Upper lobe of left lung (tissue), 6 donors: ENCODE data around the gene CSF3. TPM values are rescaled to one million over a fixed set of nuclear protein-coding genes. Genes with fewer than 3 reads are reported as not detected.

Source experiments
- ATAC-seq, 2 donors: fragments of 200-7000 bp; cut with Tn5 transposase; one replicate each; pipeline ENCODE4 v1.9.1; 2022; ENCODE audit warnings: mild to moderate bottlenecking in 2 of 2, moderate library complexity in 2 of 2; ENCODE audit not compliant: low FRiP score in 2 of 2
- DNase-seq, 2 donors: peaks; one replicate each; pipeline ENCODE4 v3.0.0-alpha.2; 2019 to 2020
- H3K27ac ChIP-seq, 4 donors: fragments of 200-600 bp; sonication (generic); one replicate each; pipeline ENCODE4 v1.5.1; 2016 to 2019
- H3K27me3 ChIP-seq, 4 donors: fragments of 200-600 bp; sonication (generic); one replicate each; pipeline ENCODE4 v1.5.1; 2017 to 2019
- H3K36me3 ChIP-seq, 4 donors: fragments of 200-600 bp; sonication (generic); one replicate each; pipeline ENCODE4 v1.5.1; 2016 to 2019
- H3K4me1 ChIP-seq, 4 donors: fragments of 200-600 bp; sonication (generic); one replicate each; pipeline ENCODE4 v1.5.1; 2018 to 2019
- H3K4me3 ChIP-seq, 4 donors: fragments of 200-600 bp; sonication (generic); one replicate each; pipeline ENCODE4 v1.5.1; 2017 to 2019; ENCODE audit warnings: mild to moderate bottlenecking in 2 of 4, moderate library complexity in 1 of 4
- H3K9me3 ChIP-seq, 4 donors: fragments of 200-600 bp; sonication (generic); one replicate each; pipeline ENCODE4 v1.5.1; 2018 to 2019
- CTCF ChIP-seq, 6 experiments: fragments of 450-650 bp in 4 of 6; fragments of 200-600 bp in 2 of 6; sonication (generic) in 2 of 6; IDR thresholded peaks; one replicate each; pipeline ENCODE4 v1.5.1; 2016 to 2019; ENCODE audit warnings: antibody characterized with exemption in 6 of 6
- EP300 ChIP-seq, 4 donors: sonication (generic); formaldehyde crosslinking; IDR thresholded peaks; one replicate each; pipeline ENCODE4 v1.5.1; 2017; ENCODE audit warnings: antibody characterized with exemption in 4 of 4, control low read depth in 2 of 4
- POLR2A ChIP-seq, 4 donors: fragments of 450-650 bp; IDR thresholded peaks; one replicate each; pipeline ENCODE4 v1.5.1; 2016 to 2017; ENCODE audit warnings: antibody characterized with exemption in 4 of 4, mild to moderate bottlenecking in 2 of 4
- POLR2AphosphoS5 ChIP-seq, 2 donors: sonication (generic); formaldehyde crosslinking; IDR thresholded peaks; one replicate each; pipeline ENCODE4 v1.5.1; 2017; ENCODE audit warnings: antibody characterized with exemption in 2 of 2
- WGBS, 2 donors: methylation state at CpG; one replicate each; pipeline ENCODE4 v1.1.5; 2017 to 2018; 5-methylcytosine and 5-hydroxymethylcytosine counted together
- total RNA-seq, 6 donors: library from RNA; depleted of rRNA in 4 of 6; stranded (reverse); fragments of >200 nt in 4 of 6; gene quantifications; one replicate each; pipeline versions ENCODE4 v1.1.0 to v1.2.1, GENCODE V29; 2016 to 2021
- donor health status: DM: no; HTN: no; CAD: no; lungs with moderate emphysema.
- donor health status: DM: no; HTN: yes; CAD: no; lungs with severe emphysema.

CSF3 gene
- total RNA-seq, 6 donors from 2014 or later, result 1.6 to 14.4 (median 2.7) TPM

- Histone ChIP-seq H3K27me3 (no peaks in the 10 kb centered on the region), H3K36me3 (peaks cover 27 to 86% (median 71%) of the 10 kb centered on the region in 4 donors), H3K9me3 (no peaks in the 10 kb centered on the region), H3K4me1 (no peaks in the 10 kb centered on the region), H3K27ac (no peak overlapping the region), H3K4me3 (no peak overlapping the region)
- no peak for DNase-seq
- 87 to 93% methylated on average over 17 to 23 of the region's 23 CpGs for WGBS, 2 donors
- ATAC-seq, result peak in 1 of 2 donors; percentile 26
- TF ChIP-seq POLR2AphosphoS5 (IDR thresholded peaks at IDR 0.05) (no peak), POLR2A (IDR thresholded peaks at IDR 0.05) (no peak), CTCF (IDR thresholded peaks at IDR 0.05) (no peak), EP300 (IDR thresholded peaks at IDR 0.05) (no peak)
These were observed 17.4 kb downstream of the CSF3 start for GRCh38 chr17:40032322-40033320.

GRCh38 chr17:40033339-40033738, 18.1 kb downstream of the CSF3 start:
- Histone ChIP-seq H3K27me3 (no peaks in the 10 kb centered on the region), H3K9me3 (no peaks in the 10 kb centered on the region), H3K4me1 (peaks cover 2 to 4% (median 2%) of the 10 kb centered on the region in 4 donors), H3K27ac (no peak overlapping the region), H3K4me3 (no peak overlapping the region), H3K36me3 (peaks cover 27 to 79% (median 66%) of the 10 kb centered on the region in 4 donors)
- ATAC-seq (no peak), DNase-seq (no peak)
- TF ChIP-seq CTCF (IDR thresholded peaks at IDR 0.05), result no peak
- no peak for TF ChIP-seq EP300 (IDR thresholded peaks at IDR 0.05)
- no peak for TF ChIP-seq POLR2AphosphoS5 (IDR thresholded peaks at IDR 0.05)
- TF ChIP-seq POLR2A (IDR thresholded peaks at IDR 0.05), result no peak
- whole genome bisulfite sequencing, 2 donors, result 92 to 97% methylated on average over 5 to 8 of the region's 8 CpGs

- peaks cover 20 to 67% (median 53%) of the 10 kb centered on the region in 4 donors for H3K36me3 ChIP-seq
- no peak for ATAC-seq
These were observed 19.4 kb downstream of the CSF3 start for GRCh38 chr17:40034426-40035161.

GRCh38 chr17:40035162-40035559, 19.9 kb downstream of the CSF3 start:
- H3K4me3 ChIP-seq, result no peak overlapping the region
- no peaks in the 10 kb centered on the region for H3K9me3 ChIP-seq
- no peak for ATAC-seq
- no peak overlapping the region for H3K27ac ChIP-seq
- H3K27me3 ChIP-seq, result no peaks in the 10 kb centered on the region
- TF ChIP-seq EP300 (IDR thresholded peaks at IDR 0.05) (no peak), POLR2A (IDR thresholded peaks at IDR 0.05) (no peak), CTCF (IDR thresholded peaks at IDR 0.05) (peak in 4 of 6 experiments; percentile 12 to 36 (median 19)), POLR2AphosphoS5 (IDR thresholded peaks at IDR 0.05) (no peak)
- peaks cover 12 to 14% (median 13%) of the 10 kb centered on the region in 4 donors for H3K4me1 ChIP-seq
- H3K36me3 ChIP-seq, result peaks cover 15 to 61% (median 48%) of the 10 kb centered on the region in 4 donors
- 49 to 66% methylated on average over 6 to 12 of the region's 12 CpGs for WGBS, 2 donors
- peak in 1 of 2 donors; percentile 77 for DNase-seq

More at GRCh38 chr17:40034426-40035161, 19.4 kb downstream of the CSF3 start:
- 75 to 85% methylated on average over 8 of the region's 8 CpGs for WGBS, 2 donors
- no peaks in the 10 kb centered on the region for H3K27me3 ChIP-seq
- no peak overlapping the region for H3K27ac ChIP-seq
- peaks cover 12 to 14% (median 13%) of the 10 kb centered on the region in 4 donors for H3K4me1 ChIP-seq
- no peak for DNase-seq
- H3K4me3 ChIP-seq, result no peak overlapping the region
- TF ChIP-seq POLR2AphosphoS5 (IDR thresholded peaks at IDR 0.05) (no peak), CTCF (IDR thresholded peaks at IDR 0.05) (no peak), POLR2A (IDR thresholded peaks at IDR 0.05) (no peak), EP300 (IDR thresholded peaks at IDR 0.05) (no peak)
- H3K9me3 ChIP-seq, result no peaks in the 10 kb centered on the region
